Effector memory CD4-positive, alpha-beta T cell (primary cell): ENCODE measurements around the gene CDC42BPA.
A peak's percentile ranks its signal among the peaks of the same experiment; 100 is the strongest.

ENCODE experiments used
- DNase-seq, 3 donors: peaks; one replicate each; pipeline ENCODE4 v3.0.0-alpha.2; 2020
- H3K27ac ChIP-seq: 2 replicates; pipeline ENCODE4 v1.7.0; 2013; ENCODE audit warnings: mild to moderate bottlenecking, low read length, moderate library complexity; ENCODE audit not compliant: insufficient read depth, poor library complexity, severe bottlenecking
- H3K27me3 ChIP-seq: replicated peaks from 2 replicates; pipeline ENCODE4 v1.7.0; 2013; ENCODE audit warnings: mild to moderate bottlenecking, low read length; ENCODE audit not compliant: insufficient read depth, control insufficient read depth, poor library complexity, severe bottlenecking
- H3K36me3 ChIP-seq: 2 replicates; pipeline ENCODE4 v1.7.0; 2013; ENCODE audit warnings: mild to moderate bottlenecking, low read length, moderate library complexity; ENCODE audit not compliant: control insufficient read depth, insufficient read depth
- H3K4me1 ChIP-seq: 2 replicates; pipeline ENCODE4 v1.7.0; 2013; ENCODE audit warnings: low read length, mild to moderate bottlenecking; ENCODE audit not compliant: control insufficient read depth, insufficient read depth, poor library complexity, severe bottlenecking
- H3K4me3 ChIP-seq: 2 replicates; pipeline ENCODE4 v1.7.0; 2013; ENCODE audit warnings: low read length, low read depth, mild to moderate bottlenecking; ENCODE audit not compliant: insufficient read depth, poor library complexity, severe bottlenecking
- H3K9me3 ChIP-seq: 2 replicates; pipeline ENCODE4 v1.7.0; 2013; ENCODE audit warnings: mild to moderate bottlenecking, low read length, moderate library complexity; ENCODE audit not compliant: control insufficient read depth
- total RNA-seq, 3 donors: gene quantifications; one replicate each; lab custom pipeline; 2026; lab: John Stamatoyannopoulos, UW

The CDC42BPA gene, protein sequence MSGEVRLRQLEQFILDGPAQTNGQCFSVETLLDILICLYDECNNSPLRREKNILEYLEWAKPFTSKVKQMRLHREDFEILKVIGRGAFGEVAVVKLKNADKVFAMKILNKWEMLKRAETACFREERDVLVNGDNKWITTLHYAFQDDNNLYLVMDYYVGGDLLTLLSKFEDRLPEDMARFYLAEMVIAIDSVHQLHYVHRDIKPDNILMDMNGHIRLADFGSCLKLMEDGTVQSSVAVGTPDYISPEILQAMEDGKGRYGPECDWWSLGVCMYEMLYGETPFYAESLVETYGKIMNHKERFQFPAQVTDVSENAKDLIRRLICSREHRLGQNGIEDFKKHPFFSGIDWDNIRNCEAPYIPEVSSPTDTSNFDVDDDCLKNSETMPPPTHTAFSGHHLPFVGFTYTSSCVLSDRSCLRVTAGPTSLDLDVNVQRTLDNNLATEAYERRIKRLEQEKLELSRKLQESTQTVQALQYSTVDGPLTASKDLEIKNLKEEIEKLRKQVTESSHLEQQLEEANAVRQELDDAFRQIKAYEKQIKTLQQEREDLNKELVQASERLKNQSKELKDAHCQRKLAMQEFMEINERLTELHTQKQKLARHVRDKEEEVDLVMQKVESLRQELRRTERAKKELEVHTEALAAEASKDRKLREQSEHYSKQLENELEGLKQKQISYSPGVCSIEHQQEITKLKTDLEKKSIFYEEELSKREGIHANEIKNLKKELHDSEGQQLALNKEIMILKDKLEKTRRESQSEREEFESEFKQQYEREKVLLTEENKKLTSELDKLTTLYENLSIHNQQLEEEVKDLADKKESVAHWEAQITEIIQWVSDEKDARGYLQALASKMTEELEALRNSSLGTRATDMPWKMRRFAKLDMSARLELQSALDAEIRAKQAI (N-terminal part only)
- total RNA-seq: 0.09 to 0.58 (median 0.52) reads per million in 3 donors

DNA sequence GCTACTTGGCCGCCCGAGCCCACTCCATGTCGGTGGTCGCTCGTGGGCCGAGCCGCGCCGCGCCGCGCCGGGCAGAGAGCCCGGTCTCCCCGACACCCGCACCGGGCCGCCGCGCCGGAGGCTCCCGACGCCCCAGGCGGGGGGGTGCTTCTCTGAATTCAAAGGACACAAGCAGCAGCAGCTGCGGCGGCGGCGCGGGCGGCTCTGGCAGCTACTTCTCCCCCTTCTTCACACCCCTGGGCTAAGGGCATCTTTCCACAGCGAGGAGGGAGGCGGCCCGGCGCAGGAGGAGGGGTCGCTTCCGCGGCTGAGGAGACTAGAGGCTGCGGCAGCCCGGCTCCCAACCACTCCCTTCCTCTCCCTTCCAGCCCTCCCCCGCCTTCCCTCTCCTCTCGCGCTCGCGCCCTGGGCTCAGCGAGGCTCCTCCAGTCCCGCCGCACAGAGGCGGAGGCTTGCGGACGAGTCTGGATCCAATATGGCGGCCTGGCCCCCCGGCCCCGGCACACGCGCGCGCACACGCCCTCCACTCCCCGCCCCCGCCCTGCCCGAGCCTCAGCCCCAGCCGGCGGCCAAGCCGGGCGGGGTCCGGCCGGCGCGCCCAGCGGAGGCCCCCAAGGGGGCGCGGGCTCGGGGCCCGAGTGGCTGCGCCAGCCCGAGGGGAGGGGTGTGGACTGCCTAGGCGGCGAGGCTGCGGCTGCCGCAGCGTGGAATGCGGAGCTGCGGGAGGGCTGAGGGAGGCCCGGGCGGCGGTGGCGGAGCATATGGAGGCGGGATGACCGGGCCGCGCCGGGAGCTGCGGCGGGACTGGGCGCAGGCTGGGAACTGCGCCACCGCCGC lies at the start of gene CDC42BPA:
Gene CDC42BPA (minus strand): TSS at position 477 of the 837 bp plus-strand sequence. CDS start 1,310 bp downstream, outside the sequence.
- Histone ChIP-seq H3K27ac (no peak within 1 kb of the TSS), H3K27me3 (peaks cover 38% of the 10 kb centered on the region), H3K4me3 (peak within 1 kb of the TSS; percentile 59)

DNA sequence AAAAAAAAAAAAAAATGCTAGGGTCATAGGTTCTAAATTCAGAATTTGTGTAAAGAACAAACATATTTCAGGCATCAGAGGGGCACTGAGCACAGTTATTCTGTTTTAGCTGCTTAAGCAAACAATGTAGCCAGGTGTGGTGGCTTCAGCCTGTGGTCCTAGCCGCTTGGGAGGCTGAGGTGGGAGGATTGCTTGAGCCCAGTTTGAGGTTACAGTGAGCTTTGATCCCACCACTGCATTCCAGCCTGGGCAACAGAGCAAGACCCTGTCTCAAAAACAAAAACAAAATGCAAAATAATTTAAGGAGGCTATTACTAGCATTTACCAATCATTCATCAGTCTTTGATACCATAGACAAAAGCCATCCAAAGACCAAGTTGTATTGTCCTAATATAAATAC lies 49.7 kb upstream of the CDC42BPA start:
- Histone ChIP-seq H3K27ac (no peak overlapping the region), H3K9me3 (no peaks in the 10 kb centered on the region), H3K4me3 (no peak overlapping the region), H3K27me3 (no peaks in the 10 kb centered on the region), H3K4me1 (no peaks in the 10 kb centered on the region), H3K36me3 (no peaks in the 10 kb centered on the region)
- no peak for DNase-seq

More for the DNA sequence above, at the start of gene CDC42BPA:
- H3K4me1 ChIP-seq: peaks cover 5% of the 10 kb centered on the region
- no peaks in the 10 kb centered on the region for H3K9me3 ChIP-seq
- no peaks in the 10 kb centered on the region for H3K36me3 ChIP-seq
- DNase-seq: no peak

GRCh38 chr1:227365473-227366431 lies 47.5 kb upstream of the CDC42BPA start:
- Histone ChIP-seq H3K27ac (no peak overlapping the region), H3K4me1 (no peaks in the 10 kb centered on the region), H3K27me3 (no peaks in the 10 kb centered on the region), H3K9me3 (no peaks in the 10 kb centered on the region), H3K36me3 (no peaks in the 10 kb centered on the region), H3K4me3 (no peak overlapping the region)
- no peak for DNase-seq

DNA sequence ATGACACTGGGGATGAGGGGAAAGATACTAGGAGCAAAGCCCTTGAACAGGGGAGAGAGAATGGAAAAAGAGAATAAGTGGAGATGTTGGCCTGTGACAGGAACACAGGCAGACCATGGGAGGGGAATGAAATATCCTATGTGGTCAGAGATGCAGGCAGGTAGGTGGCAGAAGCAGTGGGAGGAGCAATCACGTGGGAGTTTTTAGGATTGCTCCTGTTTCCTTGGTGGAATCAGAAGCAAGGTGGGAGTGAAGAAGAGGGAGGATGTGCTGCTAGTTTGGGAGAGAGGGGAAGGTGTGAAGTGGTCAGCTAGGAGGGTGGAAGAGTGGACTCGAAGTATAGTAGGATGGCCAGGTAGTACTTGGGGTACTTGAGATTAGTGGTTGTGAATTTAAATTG lies 46.4 kb upstream of the CDC42BPA start:
- H3K27ac ChIP-seq: no peak overlapping the region
- no peaks in the 10 kb centered on the region for H3K36me3 ChIP-seq
- no peaks in the 10 kb centered on the region for H3K4me1 ChIP-seq
- no peaks in the 10 kb centered on the region for H3K27me3 ChIP-seq
- no peak for DNase-seq
- H3K4me3 ChIP-seq: no peak overlapping the region
- H3K9me3 ChIP-seq: no peaks in the 10 kb centered on the region

GRCh38 chr1:227363825-227364224 lies 45.5 kb upstream of the CDC42BPA start:
- Histone ChIP-seq H3K9me3 (no peaks in the 10 kb centered on the region), H3K27me3 (no peaks in the 10 kb centered on the region), H3K4me3 (no peak overlapping the region), H3K27ac (no peak overlapping the region), H3K36me3 (no peaks in the 10 kb centered on the region), H3K4me1 (no peaks in the 10 kb centered on the region)
- no peak for DNase-seq

- Histone ChIP-seq H3K9me3 (no peaks in the 10 kb centered on the region), H3K27ac (no peak overlapping the region), H3K4me3 (no peak overlapping the region), H3K36me3 (no peaks in the 10 kb centered on the region), H3K27me3 (no peaks in the 10 kb centered on the region), H3K4me1 (no peaks in the 10 kb centered on the region)
- no peak for DNase-seq
Measured at GRCh38 chr1:227362039-227362438, 43.7 kb upstream of the CDC42BPA start.

GRCh38 chr1:227357927-227358302 lies 39.6 kb upstream of the CDC42BPA start:
- H3K4me3 ChIP-seq: no peak overlapping the region
- no peaks in the 10 kb centered on the region for H3K9me3 ChIP-seq
- DNase-seq: no peak
- no peaks in the 10 kb centered on the region for H3K27me3 ChIP-seq
- H3K4me1 ChIP-seq: no peaks in the 10 kb centered on the region
- H3K27ac ChIP-seq: no peak overlapping the region
- H3K36me3 ChIP-seq: no peaks in the 10 kb centered on the region

DNA sequence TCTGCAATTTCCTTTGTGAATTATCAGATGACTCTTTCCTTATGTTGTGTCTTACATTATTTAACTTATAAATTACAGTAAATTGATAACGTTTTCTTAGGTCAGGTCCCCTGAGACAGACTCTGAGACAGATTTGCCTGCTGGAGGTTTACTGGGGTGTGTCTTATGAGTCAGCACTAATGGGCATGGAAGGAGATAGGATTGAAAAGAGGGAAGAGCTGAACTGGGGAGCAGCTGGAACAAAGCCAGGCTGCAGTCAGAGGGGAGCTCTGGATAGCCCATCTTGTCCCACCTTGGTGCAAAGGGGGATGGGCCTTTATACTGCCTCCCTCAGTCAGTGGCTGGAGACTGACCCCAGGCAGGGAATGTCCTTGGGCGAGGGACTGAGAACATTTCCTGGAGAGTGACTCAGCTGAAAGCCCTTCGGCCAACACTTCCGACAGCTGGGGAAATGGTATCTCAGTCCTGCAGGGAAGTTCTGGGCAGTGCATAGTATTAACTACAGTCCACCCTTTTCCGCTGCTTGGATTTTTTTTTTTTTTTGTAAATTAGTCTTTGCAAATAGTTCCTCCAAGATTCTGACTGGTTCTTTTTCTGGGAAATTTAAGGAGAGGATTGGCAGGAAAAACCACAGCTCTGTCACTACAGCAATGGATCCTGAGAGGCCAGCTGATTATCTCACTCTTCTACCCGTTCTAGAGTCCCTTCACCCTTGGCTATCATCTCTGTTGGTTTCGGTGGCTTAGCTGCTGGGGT lies 39.1 kb upstream of the CDC42BPA start:
- Histone ChIP-seq H3K27ac (no peak overlapping the region), H3K27me3 (no peaks in the 10 kb centered on the region), H3K4me1 (no peaks in the 10 kb centered on the region), H3K4me3 (no peak overlapping the region), H3K36me3 (no peaks in the 10 kb centered on the region), H3K9me3 (no peaks in the 10 kb centered on the region)
- no peak for DNase-seq
